WTC11 (cell line): ENCODE results near the gene TLE3.

ENCODE experiments used
- JUN ChIP-seq: sonication (generic); formaldehyde crosslinking; IDR thresholded peaks from 2 replicates; pipeline ENCODE4 v1.8.0; 2023; ENCODE audit warnings: mild to moderate bottlenecking, missing genetic modification reagents
- MYBL2 ChIP-seq: sonication (generic); formaldehyde crosslinking; IDR thresholded peaks from 2 replicates; pipeline ENCODE4 v1.8.1; 2023; ENCODE audit warnings: mild to moderate bottlenecking, moderate library complexity, missing genetic modification reagents
- TF ChIP-seq, protein P1 (sequence below): sonication (generic); formaldehyde crosslinking; IDR thresholded peaks from 2 replicates; pipeline ENCODE4 v1.8.0; 2022; ENCODE audit warnings: mild to moderate bottlenecking, missing genetic modification reagents

GRCh38 chr15:70032509-70032908, 65.2 kb downstream of the TLE3 start:
- TF ChIP-seq, protein P1, sequence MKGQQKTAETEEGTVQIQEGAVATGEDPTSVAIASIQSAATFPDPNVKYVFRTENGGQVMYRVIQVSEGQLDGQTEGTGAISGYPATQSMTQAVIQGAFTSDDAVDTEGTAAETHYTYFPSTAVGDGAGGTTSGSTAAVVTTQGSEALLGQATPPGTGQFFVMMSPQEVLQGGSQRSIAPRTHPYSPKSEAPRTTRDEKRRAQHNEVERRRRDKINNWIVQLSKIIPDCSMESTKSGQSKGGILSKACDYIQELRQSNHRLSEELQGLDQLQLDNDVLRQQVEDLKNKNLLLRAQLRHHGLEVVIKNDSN (CRISPR knock-in tag) = no peak
- TF ChIP-seq MYBL2 (no peak), JUN (CRISPR knock-in tag) (no peak)
